Mucosa of stomach (tissue), 1 donor: Measurements from ENCODE around the gene KIRREL3.

Source experiments
- H3K27me3 ChIP-seq: one replicate; pipeline ENCODE4 v1.7.0; 2013; ENCODE audit warnings: mild to moderate bottlenecking, low read length; ENCODE audit not compliant: control insufficient read depth, insufficient read depth
- H3K36me3 ChIP-seq: one replicate; pipeline ENCODE4 v1.7.0; 2013; ENCODE audit warnings: low read length; ENCODE audit not compliant: control insufficient read depth, insufficient read depth
- H3K4me1 ChIP-seq: one replicate; pipeline ENCODE4 v1.7.0; 2013; ENCODE audit warnings: mild to moderate bottlenecking, low read length; ENCODE audit not compliant: control insufficient read depth, insufficient read depth
- H3K4me3 ChIP-seq: one replicate; pipeline ENCODE4 v1.7.0; 2013; ENCODE audit warnings: low read length
- H3K9ac ChIP-seq: one replicate; pipeline ENCODE4 v1.7.0; 2013; ENCODE audit warnings: mild to moderate bottlenecking, low read length, moderate library complexity
- H3K9me3 ChIP-seq: one replicate; pipeline ENCODE4 v1.7.0; 2013; ENCODE audit warnings: mild to moderate bottlenecking, low read length, moderate library complexity; ENCODE audit not compliant: control insufficient read depth
- donor health status: Pancreatic carcinoma.

The KIRREL3 gene

GRCh38 chr11:126736682-126737572, 263.6 kb downstream of the KIRREL3 start:
- Histone ChIP-seq H3K9ac (no peak overlapping the region), H3K4me1 (no peaks in the 10 kb centered on the region), H3K9me3 (no peaks in the 10 kb centered on the region), H3K27me3 (peaks cover 38% of the 10 kb centered on the region), H3K36me3 (no peaks in the 10 kb centered on the region), H3K4me3 (no peak overlapping the region)

- peaks cover 35% of the 10 kb centered on the region for H3K27me3 ChIP-seq
- no peak overlapping the region for H3K9ac ChIP-seq
- no peaks in the 10 kb centered on the region for H3K9me3 ChIP-seq
- H3K4me1 ChIP-seq: no peaks in the 10 kb centered on the region
- no peaks in the 10 kb centered on the region for H3K36me3 ChIP-seq
- H3K4me3 ChIP-seq: no peak overlapping the region
Measured at GRCh38 chr11:126734752-126735151, 265.8 kb downstream of the KIRREL3 start.

- Histone ChIP-seq H3K27me3 (peaks cover 42% of the 10 kb centered on the region), H3K4me3 (no peak overlapping the region), H3K9ac (no peak overlapping the region)
Measured at GRCh38 chr11:126733685-126734084, 266.9 kb downstream of the KIRREL3 start.

GRCh38 chr11:126732981-126733380, 267.6 kb downstream of the KIRREL3 start:
- H3K27me3 ChIP-seq: peaks cover 35% of the 10 kb centered on the region
- H3K9me3 ChIP-seq: no peaks in the 10 kb centered on the region
- H3K36me3 ChIP-seq: no peaks in the 10 kb centered on the region
- H3K4me3 ChIP-seq: no peak overlapping the region
- H3K9ac ChIP-seq: no peak overlapping the region
- no peaks in the 10 kb centered on the region for H3K4me1 ChIP-seq

More at GRCh38 chr11:126733685-126734084, 266.9 kb downstream of the KIRREL3 start:
- Histone ChIP-seq H3K4me1 (no peaks in the 10 kb centered on the region), H3K9me3 (no peaks in the 10 kb centered on the region), H3K36me3 (no peaks in the 10 kb centered on the region)

- Histone ChIP-seq H3K36me3 (no peaks in the 10 kb centered on the region), H3K9ac (no peak overlapping the region), H3K27me3 (peaks cover 42% of the 10 kb centered on the region), H3K9me3 (no peaks in the 10 kb centered on the region), H3K4me1 (no peaks in the 10 kb centered on the region), H3K4me3 (no peak overlapping the region)
Measured at GRCh38 chr11:126731576-126732142, 268.9 kb downstream of the KIRREL3 start.

- H3K36me3 ChIP-seq: no peaks in the 10 kb centered on the region
- peaks cover 33% of the 10 kb centered on the region for H3K27me3 ChIP-seq
- H3K4me1 ChIP-seq: no peaks in the 10 kb centered on the region
- H3K9me3 ChIP-seq: no peaks in the 10 kb centered on the region
- no peak overlapping the region for H3K4me3 ChIP-seq
- H3K9ac ChIP-seq: no peak overlapping the region
Measured at GRCh38 chr11:126727381-126727780, 273.2 kb downstream of the KIRREL3 start.

- Histone ChIP-seq H3K4me3 (no peak overlapping the region), H3K27me3 (peaks cover 24% of the 10 kb centered on the region), H3K4me1 (no peaks in the 10 kb centered on the region), H3K9me3 (no peaks in the 10 kb centered on the region), H3K36me3 (no peaks in the 10 kb centered on the region), H3K9ac (no peak overlapping the region)
Measured at GRCh38 chr11:126725521-126725920, 275.0 kb downstream of the KIRREL3 start.

- H3K4me1 ChIP-seq: no peaks in the 10 kb centered on the region
- peaks cover 24% of the 10 kb centered on the region for H3K27me3 ChIP-seq
- H3K36me3 ChIP-seq: no peaks in the 10 kb centered on the region
- no peak overlapping the region for H3K9ac ChIP-seq
- H3K9me3 ChIP-seq: no peaks in the 10 kb centered on the region
- H3K4me3 ChIP-seq: no peak overlapping the region
Measured at GRCh38 chr11:126725043-126725442, 275.5 kb downstream of the KIRREL3 start.

GRCh38 chr11:126723665-126724045, 276.9 kb downstream of the KIRREL3 start:
- Histone ChIP-seq H3K36me3 (no peaks in the 10 kb centered on the region), H3K9ac (no peak overlapping the region), H3K4me3 (no peak overlapping the region), H3K9me3 (no peaks in the 10 kb centered on the region), H3K27me3 (peaks cover 17% of the 10 kb centered on the region), H3K4me1 (no peaks in the 10 kb centered on the region)

GRCh38 chr11:126722956-126723664, 277.5 kb downstream of the KIRREL3 start:
- Histone ChIP-seq H3K9ac (no peak overlapping the region), H3K4me3 (no peak overlapping the region), H3K27me3 (peaks cover 17% of the 10 kb centered on the region), H3K4me1 (no peaks in the 10 kb centered on the region), H3K36me3 (no peaks in the 10 kb centered on the region), H3K9me3 (no peaks in the 10 kb centered on the region)

- no peaks in the 10 kb centered on the region for H3K9me3 ChIP-seq
- H3K4me1 ChIP-seq: no peaks in the 10 kb centered on the region
- H3K4me3 ChIP-seq: no peak overlapping the region
- peaks cover 16% of the 10 kb centered on the region for H3K27me3 ChIP-seq
- no peaks in the 10 kb centered on the region for H3K36me3 ChIP-seq
- no peak overlapping the region for H3K9ac ChIP-seq
Measured at GRCh38 chr11:126722006-126722736, 278.4 kb downstream of the KIRREL3 start.
